Thyroid gland (tissue), 4 donors: ENCODE measurements around the gene RNF32. TPM values are rescaled to one million over a fixed set of nuclear protein-coding genes. Genes with fewer than 3 reads are reported as not detected.

Experiments used
- DNase-seq, 2 donors: peaks; one replicate each; pipeline ENCODE4 v3.0.0-alpha.2; 2019
- H3K27ac ChIP-seq, 3 donors: fragments of 200-600 bp; sonication (generic); 1 replicate in 2 of 3; 2 replicates in 1 of 3; pipeline ENCODE4 v1.5.1; 2016 to 2019; ENCODE audit warnings: mild to moderate bottlenecking in 1 of 3, moderate library complexity in 1 of 3
- H3K27me3 ChIP-seq: fragments of 200-600 bp; sonication (generic); one replicate; pipeline ENCODE4 v1.5.1; 2019
- H3K36me3 ChIP-seq, 2 donors: fragments of 200-600 bp; sonication (generic); one replicate each; pipeline ENCODE4 v1.5.1; 2016 to 2019
- H3K4me1 ChIP-seq, 2 donors: fragments of 200-600 bp; sonication (generic); one replicate each; pipeline ENCODE4 v1.5.1; 2017 to 2019
- H3K4me3 ChIP-seq, 3 donors: fragments of 200-600 bp; sonication (generic); replicated peaks in 1 of 3; 1 replicate in 2 of 3; 2 replicates in 1 of 3; pipeline ENCODE4 v1.5.1; 2016; ENCODE audit warnings: mild to moderate bottlenecking in 1 of 3
- H3K9me3 ChIP-seq: fragments of 200-600 bp; sonication (generic); one replicate; pipeline ENCODE4 v1.5.1; 2017
- POLR2A ChIP-seq, 2 donors: fragments of 450-650 bp; IDR thresholded peaks; one replicate each; pipeline ENCODE4 v1.6.1; 2017; ENCODE audit warnings: antibody characterized with exemption in 2 of 2, mild to moderate bottlenecking in 2 of 2, moderate library complexity in 1 of 2
- WGBS, 2 donors: methylation state at CpG; one replicate each; pipeline ENCODE4 v1.1.5; 2017; 5-methylcytosine and 5-hydroxymethylcytosine counted together
- intact Hi-C: fragments of 100-400 bp; cut with DNase I; formaldehyde crosslinking; loops from one replicate; pipeline ENCODE4 v1.15.1; 2023
- total RNA-seq, 4 donors: library from RNA; depleted of rRNA; stranded (reverse); fragments of >200 nt; gene quantifications; one replicate each; pipeline ENCODE4 v1.2.3, GENCODE V29; 2016
- TF ChIP-seq, protein P1 (sequence below), 6 experiments: fragments of 200-600 bp in 3 of 6; fragments of 450-650 bp in 3 of 6; sonication (generic) in 3 of 6; IDR thresholded peaks; one replicate each; pipeline ENCODE4 v1.5.1; 2016 to 2019; ENCODE audit warnings: antibody characterized with exemption in 6 of 6, mild to moderate bottlenecking in 2 of 6, inconsistent platforms in 1 of 6, moderate library complexity in 1 of 6

RNF32 gene
- total RNA-seq, 4 donors from 2014 or later, result 1.1 to 3.1 (median 1.4) TPM

DNA sequence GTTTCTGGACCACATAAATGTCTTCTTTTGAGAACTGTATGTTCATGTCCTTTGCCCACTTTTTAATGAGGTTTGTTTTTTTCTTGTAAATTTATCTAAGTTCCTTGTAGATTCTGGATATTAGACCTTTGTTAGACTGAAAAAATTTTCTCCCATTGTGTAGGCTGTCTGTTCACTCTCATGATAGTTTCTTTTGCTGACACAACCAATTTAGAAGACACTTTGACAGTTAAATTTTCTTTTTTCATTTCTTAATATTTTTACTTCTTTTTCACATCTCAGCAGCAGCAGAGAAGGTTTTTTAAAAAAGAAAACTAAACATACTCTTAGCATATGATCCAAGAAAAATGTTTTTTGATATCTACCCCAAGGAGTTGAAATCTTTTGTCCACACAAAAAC lies 61.8 kb downstream of the RNF32 start:
- H3K36me3 ChIP-seq, result no peaks in the 10 kb centered on the region
- H3K27ac ChIP-seq, result no peak overlapping the region
- no peak overlapping the region for H3K4me3 ChIP-seq
- H3K4me1 ChIP-seq, result peaks cover 11 to 12% of the 10 kb centered on the region in 2 donors
- no peaks in the 10 kb centered on the region for H3K9me3 ChIP-seq
- TF ChIP-seq, protein P1, sequence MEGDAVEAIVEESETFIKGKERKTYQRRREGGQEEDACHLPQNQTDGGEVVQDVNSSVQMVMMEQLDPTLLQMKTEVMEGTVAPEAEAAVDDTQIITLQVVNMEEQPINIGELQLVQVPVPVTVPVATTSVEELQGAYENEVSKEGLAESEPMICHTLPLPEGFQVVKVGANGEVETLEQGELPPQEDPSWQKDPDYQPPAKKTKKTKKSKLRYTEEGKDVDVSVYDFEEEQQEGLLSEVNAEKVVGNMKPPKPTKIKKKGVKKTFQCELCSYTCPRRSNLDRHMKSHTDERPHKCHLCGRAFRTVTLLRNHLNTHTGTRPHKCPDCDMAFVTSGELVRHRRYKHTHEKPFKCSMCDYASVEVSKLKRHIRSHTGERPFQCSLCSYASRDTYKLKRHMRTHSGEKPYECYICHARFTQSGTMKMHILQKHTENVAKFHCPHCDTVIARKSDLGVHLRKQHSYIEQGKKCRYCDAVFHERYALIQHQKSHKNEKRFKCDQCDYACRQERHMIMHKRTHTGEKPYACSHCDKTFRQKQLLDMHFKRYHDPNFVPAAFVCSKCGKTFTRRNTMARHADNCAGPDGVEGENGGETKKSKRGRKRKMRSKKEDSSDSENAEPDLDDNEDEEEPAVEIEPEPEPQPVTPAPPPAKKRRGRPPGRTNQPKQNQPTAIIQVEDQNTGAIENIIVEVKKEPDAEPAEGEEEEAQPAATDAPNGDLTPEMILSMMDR (IDR thresholded peaks at IDR 0.05), result no peak
- TF ChIP-seq POLR2A (IDR thresholded peaks at IDR 0.05), result no peak
- DNase-seq, result no peak
- intact Hi-C loops, result no loop called here
- no peaks in the 10 kb centered on the region for H3K27me3 ChIP-seq

DNA sequence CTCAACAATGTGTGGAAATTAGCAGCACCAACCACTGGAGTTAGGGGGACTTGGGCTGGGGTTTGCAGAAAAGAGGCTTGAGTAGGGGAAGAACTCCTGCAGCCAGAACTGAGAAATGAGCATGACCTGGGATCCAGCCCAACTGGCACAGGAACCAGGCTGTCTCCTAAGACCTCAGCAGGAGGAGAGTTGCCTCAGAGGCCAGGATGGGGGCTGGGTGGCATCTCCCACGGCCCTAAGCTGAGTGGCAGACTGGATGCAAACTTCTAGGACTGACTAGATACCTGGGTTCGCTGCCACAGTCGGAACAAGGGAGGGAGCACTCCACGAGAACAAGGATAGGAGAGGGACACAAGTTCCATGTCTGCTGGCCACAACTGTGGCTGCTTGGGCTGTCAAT lies 62.6 kb downstream of the RNF32 start:
- DNase-seq, result peak; percentile 71 to 76
- no peak overlapping the region for H3K4me3 ChIP-seq
- no peak for TF ChIP-seq POLR2A (IDR thresholded peaks at IDR 0.05)
- TF ChIP-seq, protein P1 (IDR thresholded peaks at IDR 0.05), result no peak
- H3K36me3 ChIP-seq, result no peaks in the 10 kb centered on the region
- no peaks in the 10 kb centered on the region for H3K9me3 ChIP-seq
- H3K27me3 ChIP-seq, result no peaks in the 10 kb centered on the region
- H3K27ac ChIP-seq, result no peak overlapping the region
- peaks cover 11 to 12% of the 10 kb centered on the region in 2 donors for H3K4me1 ChIP-seq
- intact Hi-C loops, result no loop called here
- 30 to 56% methylated on average over 2 to 4 of the region's 4 CpGs for WGBS, 2 donors

DNA sequence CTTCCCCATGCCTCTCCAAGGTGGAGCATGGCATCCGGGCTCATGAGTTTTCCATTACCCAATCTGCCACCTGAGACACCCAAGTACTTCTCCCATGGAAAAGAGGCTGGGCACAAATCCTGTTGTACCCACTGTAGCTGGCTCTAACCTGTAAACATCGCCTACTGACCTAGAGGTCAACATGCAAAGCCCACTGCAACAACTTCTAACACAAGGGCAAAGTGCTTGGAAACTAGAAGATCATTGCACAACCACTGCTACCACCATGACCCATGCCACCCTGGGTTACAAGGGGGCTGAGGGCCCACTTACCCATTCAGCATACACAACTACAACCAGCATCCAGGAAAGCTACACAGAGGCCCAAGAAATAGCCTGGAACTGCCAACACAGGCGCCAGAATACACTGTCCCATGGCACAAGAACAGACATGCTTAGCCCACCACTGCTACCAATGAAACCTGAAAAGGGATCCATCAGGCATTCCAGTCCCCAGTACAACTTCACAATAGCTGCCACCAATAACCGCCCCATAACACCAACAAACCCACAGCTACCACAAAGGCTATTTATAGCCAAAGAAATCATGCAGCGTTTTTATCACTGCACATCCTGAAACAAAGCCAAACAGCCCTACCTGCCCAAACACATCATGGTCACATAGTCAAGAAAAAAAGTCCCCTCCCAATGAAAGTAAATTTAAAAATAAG lies 63.4 kb downstream of the RNF32 start:
- DNase-seq, result no peak
- WGBS, 2 donors, result 73 to 90% methylated on average over 4 of the region's 5 CpGs
- intact Hi-C loops, result no loop called here
- Histone ChIP-seq H3K4me1 (peaks cover 11 to 12% of the 10 kb centered on the region in 2 donors), H3K36me3 (no peaks in the 10 kb centered on the region), H3K9me3 (no peaks in the 10 kb centered on the region), H3K27ac (no peak overlapping the region), H3K27me3 (no peaks in the 10 kb centered on the region), H3K4me3 (no peak overlapping the region)
- TF ChIP-seq, protein P1 (IDR thresholded peaks at IDR 0.05), result no peak
- no peak for TF ChIP-seq POLR2A (IDR thresholded peaks at IDR 0.05)

DNA sequence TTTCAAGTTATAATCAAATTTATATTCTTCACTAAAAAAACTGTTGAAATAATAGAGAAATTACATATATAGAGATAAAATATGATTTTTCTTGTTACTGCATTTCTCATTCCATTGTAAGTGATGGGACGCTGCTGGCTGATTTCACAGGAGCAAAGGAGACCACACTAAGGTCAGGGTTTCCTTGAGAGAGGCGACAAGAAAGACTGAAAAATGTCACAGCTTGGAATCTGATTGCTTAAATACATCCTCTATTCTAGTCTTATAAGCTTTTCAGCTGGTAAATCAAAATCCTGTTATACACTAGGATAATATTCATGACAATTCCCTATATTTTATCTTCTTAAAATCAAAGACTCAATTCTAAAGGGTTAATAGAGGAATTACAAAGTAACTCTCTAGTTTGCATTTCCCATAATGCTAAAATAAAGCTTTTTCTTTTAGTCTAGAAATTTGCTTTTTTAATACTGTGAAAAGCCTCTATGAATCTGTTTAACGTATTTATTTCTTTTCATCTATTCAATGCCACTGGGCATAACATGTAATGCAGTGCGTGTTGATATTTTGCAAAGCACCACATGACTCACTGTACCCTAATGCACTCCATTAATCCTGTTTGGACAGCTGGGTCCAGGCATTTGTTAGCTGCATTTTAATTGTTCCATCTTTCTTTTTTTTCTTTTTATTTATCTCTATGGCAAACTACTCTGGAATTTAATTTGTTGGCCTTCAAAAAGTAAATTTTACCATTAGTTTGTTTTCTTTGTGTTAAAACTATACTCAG lies 81.7 kb downstream of the RNF32 start:
- H3K4me1 ChIP-seq, result no peaks in the 10 kb centered on the region
- TF ChIP-seq, protein P1 (IDR thresholded peaks at IDR 0.05), result no peak
- TF ChIP-seq POLR2A (IDR thresholded peaks at IDR 0.05), result no peak
- no peak for DNase-seq
- no peaks in the 10 kb centered on the region for H3K27me3 ChIP-seq
- H3K36me3 ChIP-seq, result no peaks in the 10 kb centered on the region
- no peak overlapping the region for H3K27ac ChIP-seq
- H3K4me3 ChIP-seq, result no peak overlapping the region
- WGBS, 2 donors, result 93 to 95% methylated on average over 4 of the region's 4 CpGs
- no peaks in the 10 kb centered on the region for H3K9me3 ChIP-seq
- intact Hi-C loops, result no loop called here

DNA sequence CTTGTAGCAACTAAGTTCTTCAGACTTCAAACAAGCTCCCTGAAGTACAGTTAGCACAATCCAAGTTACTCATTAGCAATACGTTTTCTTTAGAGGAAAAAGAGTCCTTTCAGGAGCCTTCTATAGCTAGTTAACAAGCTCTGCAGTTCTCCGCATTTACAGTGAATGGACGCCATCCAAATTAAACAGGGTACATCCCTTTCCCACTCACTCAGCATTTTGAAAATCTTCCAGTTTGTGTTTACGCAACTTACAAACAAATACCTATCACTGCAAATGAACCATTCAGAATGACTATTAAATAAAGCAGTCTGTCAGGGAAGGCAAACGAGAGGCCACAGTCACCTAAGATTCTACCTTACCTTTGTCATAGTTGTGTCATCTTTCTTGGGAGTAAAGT lies 84.5 kb downstream of the RNF32 start:
- no peak for DNase-seq
- Histone ChIP-seq H3K4me3 (no peak overlapping the region), H3K9me3 (no peaks in the 10 kb centered on the region), H3K4me1 (no peaks in the 10 kb centered on the region), H3K36me3 (no peaks in the 10 kb centered on the region), H3K27ac (no peak overlapping the region), H3K27me3 (no peaks in the 10 kb centered on the region)
- TF ChIP-seq, protein P1 (IDR thresholded peaks at IDR 0.05), result no peak
- no peak for TF ChIP-seq POLR2A (IDR thresholded peaks at IDR 0.05)
- 90 to 91% methylated on average over 5 of the region's 5 CpGs for WGBS, 2 donors
- intact Hi-C loops, result no loop called here
